ENCODE measurements around the gene SLC35F1. TPM values are rescaled to one million over a fixed set of nuclear protein-coding genes. Genes with fewer than 3 reads are reported as not detected.

SLC35F1 gene
- total and polyA plus RNA-seq, 10 of the 15 experiments (the other 5 are each of a cell fraction or from before 2014, with no cell fraction given), result 0.01 TPM; not detected in 9

DNA sequence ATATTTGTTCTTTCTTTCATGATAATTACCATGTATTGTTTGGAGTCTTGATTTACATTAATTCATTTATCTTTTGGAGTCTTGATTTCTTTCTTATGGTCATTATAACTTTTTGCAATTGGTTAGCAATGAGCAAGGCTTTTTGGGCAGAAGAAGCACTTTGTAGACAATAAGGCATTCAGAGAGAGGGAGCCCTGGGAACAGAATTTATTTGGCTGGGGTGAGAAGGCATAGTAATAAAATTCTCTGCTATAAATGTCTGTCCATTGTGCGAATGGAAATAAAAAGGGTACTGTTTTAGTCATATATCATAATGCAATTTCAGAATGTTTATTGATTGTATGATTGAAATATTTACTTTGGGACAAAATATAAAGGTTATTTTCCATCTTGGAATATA is 147.0 kb downstream of the SLC35F1 start:
- FAIRE-seq (no peak), DNase-seq (ENCODE audit: low read depth, low spot score) (no peak), ATAC-seq (no peak)
- no peaks in the 10 kb centered on the region for H3K79me2 ChIP-seq (ENCODE audit: control insufficient read depth, insufficient read depth, low read length)
- H3K4me1 ChIP-seq (ENCODE audit: control insufficient read depth, insufficient read depth, low read length), result no peaks in the 10 kb centered on the region
- no peak overlapping the region for H3K4me2 ChIP-seq (ENCODE audit: control insufficient read depth, insufficient read depth)
- H4K20me1 ChIP-seq (ENCODE audit: control insufficient read depth, insufficient read depth), result no peaks in the 10 kb centered on the region
- no peak overlapping the region for H3K4me3 ChIP-seq
- in situ Hi-C loops (cut with MboI), result no loop called here
- SMC1A ChIA-PET (ENCODE audit: uncharacterized antibody, unreplicated experiment), result no interaction called here
- POLR2A ChIA-PET, result no interaction called here
- H3K9ac ChIP-seq (ENCODE audit: control insufficient read depth, insufficient read depth, low read length), result no peak overlapping the region
- CTCF ChIA-PET, result no interaction called here
- no peak overlapping the region for H2AFZ ChIP-seq (ENCODE audit: control insufficient read depth, low read depth, low read length)
- no TSS peak for BruUV-seq (replicated peaks)
- 63% methylated on average over 1 of the region's 1 CpG for WGBS (ENCODE audit: insufficient coverage, insufficient replicate concordance, low lambda C conversion rate, missing lambda C conversion rate)
- intact Hi-C loops (cut with micrococcal nuclease; ENCODE audit: unreplicated experiment), result no loop called here
- RAD21 ChIA-PET (ENCODE audit: unreplicated experiment), result no interaction called here
- H3K27ac ChIP-seq (ENCODE audit: control insufficient read depth, insufficient read depth), result no peak overlapping the region
- H3K36me3 ChIP-seq (ENCODE audit: control insufficient read depth in 2 of 2, insufficient read depth in 2 of 2, low read length in 1 of 2), result no peaks in the 10 kb centered on the region
- TF ChIP-seq TBL1XR1 (IDR thresholded peaks at IDR 0.05; ENCODE audit: low read depth, low read length), result no peak
- no peak for TF ChIP-seq FOS (IDR thresholded peaks at IDR 0.05; ENCODE audit: borderline replicate concordance, extremely low read depth, insufficient read length)
- no peak for TF ChIP-seq CHD4 (IDR thresholded peaks at IDR 0.05)
- no peak for TF ChIP-seq NFXL1 (IDR thresholded peaks at IDR 0.05; ENCODE audit: borderline replicate concordance)
- no peak for TF ChIP-seq SIN3A (IDR thresholded peaks at IDR 0.05; ENCODE audit: low read depth, low read length)
- TF ChIP-seq ZNF592 (IDR thresholded peaks at IDR 0.05), result no peak
- TF ChIP-seq IRF4 (IDR thresholded peaks at IDR 0.05; ENCODE audit: low read depth, low read length), result no peak
- no peak for TF ChIP-seq E2F4 (IDR thresholded peaks at IDR 0.05; ENCODE audit: low read depth, low read length)
- TF ChIP-seq, protein P1, sequence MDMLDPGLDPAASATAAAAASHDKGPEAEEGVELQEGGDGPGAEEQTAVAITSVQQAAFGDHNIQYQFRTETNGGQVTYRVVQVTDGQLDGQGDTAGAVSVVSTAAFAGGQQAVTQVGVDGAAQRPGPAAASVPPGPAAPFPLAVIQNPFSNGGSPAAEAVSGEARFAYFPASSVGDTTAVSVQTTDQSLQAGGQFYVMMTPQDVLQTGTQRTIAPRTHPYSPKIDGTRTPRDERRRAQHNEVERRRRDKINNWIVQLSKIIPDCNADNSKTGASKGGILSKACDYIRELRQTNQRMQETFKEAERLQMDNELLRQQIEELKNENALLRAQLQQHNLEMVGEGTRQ (IDR thresholded peaks at IDR 0.05; ENCODE audit: borderline replicate concordance, low read depth, low read length), result no peak
- no peak for TF ChIP-seq RB1 (IDR thresholded peaks at IDR 0.05; ENCODE audit: borderline replicate concordance)
- no peak for TF ChIP-seq ATF7 (IDR thresholded peaks at IDR 0.05; ENCODE audit: low read depth)
- no peak for TF ChIP-seq KLF5 (IDR thresholded peaks at IDR 0.05; ENCODE audit: partially characterized antibody)
- no peak for TF ChIP-seq ZNF274 (IDR thresholded peaks at IDR 0.05; ENCODE audit: insufficient read depth, insufficient read length)
- no peak for TF ChIP-seq NFIC (IDR thresholded peaks at IDR 0.05; ENCODE audit: low read depth, low read length)
- TF ChIP-seq BMI1 (IDR thresholded peaks at IDR 0.05; ENCODE audit: borderline replicate concordance), result no peak
- TF ChIP-seq JUND (IDR thresholded peaks at IDR 0.05; ENCODE audit: low read depth, low read length), result no peak
- no peaks in the 10 kb centered on the region for H3K9me3 ChIP-seq (replicated peaks; ENCODE audit: control insufficient read depth, insufficient read depth, low read length)
- H3K27me3 ChIP-seq (replicated peaks in 1 of 2; ENCODE audit: control insufficient read depth in 2 of 2, insufficient read depth in 2 of 2, low read length in 1 of 2), result no peaks in the 10 kb centered on the region
